OCI-LY1 (cell line): ENCODE results near the gene ACTL8.

ENCODE experiments used
- H2AFZ ChIP-seq: fragments of 200-600 bp; sonication (generic), shearing (Covaris generic); 2 replicates; pipeline ENCODE4 v1.6.0; 2014; ENCODE audit warnings: antibody characterized with exemption, mild to moderate bottlenecking, low read length
- H3F3A ChIP-seq: fragments of 200-600 bp; sonication (generic), shearing (Covaris generic); 2 replicates; pipeline ENCODE4 v1.6.0; 2014; ENCODE audit warnings: mild to moderate bottlenecking, antibody characterized with exemption, low read length, moderate library complexity; ENCODE audit not compliant: insufficient read depth
- H3K27ac ChIP-seq: fragments of 200-600 bp; sonication (generic); 2 replicates; pipeline ENCODE4 v1.5.1; 2014; ENCODE audit warnings: low read length, mixed run types, mild to moderate bottlenecking, low read depth; ENCODE audit not compliant: poor library complexity, severe bottlenecking
- H3K27me3 ChIP-seq: fragments of 200-600 bp; sonication (generic); 2 replicates; pipeline ENCODE4 v1.6.0; 2014; ENCODE audit warnings: antibody characterized with exemption, mild to moderate bottlenecking, low read length, moderate library complexity; ENCODE audit not compliant: insufficient read depth
- H3K36me3 ChIP-seq: fragments of 200-600 bp; sonication (generic); 2 replicates; pipeline ENCODE4 v1.6.1; 2014; ENCODE audit warnings: mild to moderate bottlenecking, antibody characterized with exemption, low read length, moderate library complexity, mixed read lengths; ENCODE audit not compliant: insufficient read depth
- H3K4me1 ChIP-seq: fragments of 200-600 bp; sonication (generic); 2 replicates; pipeline ENCODE4 v1.5.1; 2014; ENCODE audit warnings: mild to moderate bottlenecking, low read length, moderate library complexity; ENCODE audit not compliant: insufficient read depth, severe bottlenecking
- H3K4me2 ChIP-seq: fragments of 200-600 bp; sonication (generic), shearing (Covaris generic); 2 replicates; pipeline ENCODE4 v1.6.1; 2014; ENCODE audit warnings: low read length
- H3K4me3 ChIP-seq: fragments of 200-600 bp; sonication (generic); 2 replicates; pipeline ENCODE4 v1.5.1; 2014; ENCODE audit warnings: low read length, low read depth, mild to moderate bottlenecking, mixed read lengths; ENCODE audit not compliant: poor library complexity, severe bottlenecking
- H3K79me2 ChIP-seq: fragments of 200-600 bp; shearing (Covaris generic); 2 replicates; pipeline ENCODE4 v1.6.1; 2016; ENCODE audit warnings: mixed run types, low read length, mixed read lengths; ENCODE audit not compliant: insufficient read depth
- H3K9ac ChIP-seq: fragments of 200-600 bp; sonication (generic), shearing (Covaris generic); 2 replicates; pipeline ENCODE4 v1.6.1; 2014; ENCODE audit warnings: mild to moderate bottlenecking, low read length, mixed read lengths
- H3K9me2 ChIP-seq: fragments of 200-600 bp; sonication (generic), shearing (Covaris generic); 2 replicates; pipeline ENCODE4 v1.6.1; 2014; ENCODE audit warnings: low read depth, mild to moderate bottlenecking, low read length, mixed read lengths
- H3K9me3 ChIP-seq: fragments of 200-600 bp; shearing (Covaris generic); 2 replicates; pipeline ENCODE4 v1.6.1; 2014; ENCODE audit warnings: low read length, mixed read lengths
- H4K20me1 ChIP-seq: fragments of 200-600 bp; sonication (generic), shearing (Covaris generic); 2 replicates; pipeline ENCODE4 v1.6.0; 2016; ENCODE audit warnings: mild to moderate bottlenecking, low read length; ENCODE audit not compliant: insufficient read depth
- CTCF ChIP-seq: fragments of 200-600 bp; sonication (generic), shearing (Covaris generic); IDR thresholded peaks from 2 replicates; pipeline ENCODE4 v1.5.1; 2017; ENCODE audit warnings: mild to moderate bottlenecking, antibody characterized with exemption, low read length, moderate library complexity, mixed read lengths
- EZH2 ChIP-seq: fragments of 200-600 bp; sonication (generic), shearing (Covaris generic); IDR thresholded peaks from 2 replicates; pipeline ENCODE4 v1.8.0; 2017; ENCODE audit warnings: borderline replicate concordance, mixed run types, mild to moderate bottlenecking, antibody characterized with exemption, low read length, moderate library complexity, mixed read lengths

ACTL8 gene

GRCh38 chr1:17795836-17796645 is 40.9 kb downstream of the ACTL8 start:
- Histone ChIP-seq H3K9ac (no peak overlapping the region), H3K27ac (no peak overlapping the region), H3K79me2 (no peaks in the 10 kb centered on the region), H3K4me3 (no peak overlapping the region), H3F3A (no peaks in the 10 kb centered on the region), H3K36me3 (no peaks in the 10 kb centered on the region), H3K27me3 (peaks cover 5% of the 10 kb centered on the region; the same call in 1 of the 2 replicates), H3K9me3 (no peaks in the 10 kb centered on the region), H2AFZ (no peak overlapping the region), H3K4me2 (no peak overlapping the region), H4K20me1 (no peaks in the 10 kb centered on the region), H3K9me2 (no peaks in the 10 kb centered on the region), H3K4me1 (no peaks in the 10 kb centered on the region)
- TF ChIP-seq CTCF = no peak
- TF ChIP-seq EZH2 = no peak

- H4K20me1 ChIP-seq = no peaks in the 10 kb centered on the region
- H3K27me3 ChIP-seq = 0 out of 2 replicates have a peak, but pooled peaks cover 5% of the 10 kb centered on the region
- no peaks in the 10 kb centered on the region for H3K79me2 ChIP-seq
- no peak overlapping the region for H3K4me2 ChIP-seq
- no peak overlapping the region for H3K4me3 ChIP-seq
- no peak for TF ChIP-seq CTCF
- TF ChIP-seq EZH2 = no peak
- H3F3A ChIP-seq = no peaks in the 10 kb centered on the region
- H3K9me3 ChIP-seq = no peaks in the 10 kb centered on the region
- no peaks in the 10 kb centered on the region for H3K4me1 ChIP-seq
- H3K27ac ChIP-seq = no peak overlapping the region
- H3K9me2 ChIP-seq = no peaks in the 10 kb centered on the region
- H2AFZ ChIP-seq = no peak overlapping the region
- no peak overlapping the region for H3K9ac ChIP-seq
- H3K36me3 ChIP-seq = no peaks in the 10 kb centered on the region
These were observed 42.3 kb downstream of the ACTL8 start for GRCh38 chr1:17797478-17797877.

GRCh38 chr1:17798011-17798410 is 42.9 kb downstream of the ACTL8 start:
- H3K79me2 ChIP-seq = no peaks in the 10 kb centered on the region
- H3K9ac ChIP-seq = no peak overlapping the region
- 0 out of 2 replicates have a peak, but pooled peaks cover 5% of the 10 kb centered on the region for H3K27me3 ChIP-seq
- H3K27ac ChIP-seq = no peak overlapping the region
- H3K4me1 ChIP-seq = no peaks in the 10 kb centered on the region
- H3K9me3 ChIP-seq = no peaks in the 10 kb centered on the region
- H3K4me3 ChIP-seq = no peak overlapping the region
- TF ChIP-seq CTCF = no peak
- no peak for TF ChIP-seq EZH2
- H3F3A ChIP-seq = no peaks in the 10 kb centered on the region
- no peak overlapping the region for H3K4me2 ChIP-seq
- no peaks in the 10 kb centered on the region for H3K9me2 ChIP-seq
- no peak overlapping the region for H2AFZ ChIP-seq
- no peaks in the 10 kb centered on the region for H3K36me3 ChIP-seq
- H4K20me1 ChIP-seq = no peaks in the 10 kb centered on the region
